Vagina (tissue), 2 donors: ENCODE results near the gene AS3MT. TPM values are rescaled to one million over a fixed set of nuclear protein-coding genes. Genes with fewer than 3 reads are reported as not detected.
A peak's percentile ranks its signal among the peaks of the same experiment; 100 is the strongest.

Experiments
- DNase-seq, 2 donors: peaks; one replicate each; pipeline ENCODE4 v3.0.0-alpha.2; 2017; ENCODE audit errors: extremely low spot score in 2 of 2
- H3K27ac ChIP-seq: fragments of 200-600 bp; sonication (generic); one replicate; pipeline ENCODE4 v1.5.1; 2019
- H3K27me3 ChIP-seq: fragments of 200-600 bp; sonication (generic); one replicate; pipeline ENCODE4 v1.5.1; 2019
- H3K36me3 ChIP-seq, 2 donors: fragments of 200-600 bp; sonication (generic); one replicate each; pipeline ENCODE4 v1.5.1; 2017 to 2019
- H3K4me1 ChIP-seq: fragments of 200-600 bp; sonication (generic); one replicate; pipeline ENCODE4 v1.5.1; 2019
- H3K4me3 ChIP-seq, 2 donors: fragments of 200-600 bp; sonication (generic); 1 replicate in 1 of 2; 2 replicates in 1 of 2; pipeline ENCODE4 v1.5.1; 2016 to 2019
- H3K9me3 ChIP-seq: fragments of 200-600 bp; sonication (generic); one replicate; pipeline ENCODE4 v1.5.1; 2019
- POLR2A ChIP-seq, 2 donors: fragments of 450-650 bp; IDR thresholded peaks; one replicate each; pipeline ENCODE4 v1.6.1; 2017; ENCODE audit warnings: antibody characterized with exemption in 2 of 2, mild to moderate bottlenecking in 2 of 2, moderate library complexity in 2 of 2
- POLR2AphosphoS5 ChIP-seq, 2 donors: sonication (generic); formaldehyde crosslinking; IDR thresholded peaks; one replicate each; pipeline ENCODE4 v1.9.0; 2017; ENCODE audit warnings: antibody characterized with exemption in 2 of 2, mild to moderate bottlenecking in 2 of 2, low read depth in 1 of 2; ENCODE audit not compliant: insufficient read depth in 1 of 2
- intact Hi-C: fragments of 100-400 bp; cut with DNase I; formaldehyde crosslinking; loops from one replicate; pipeline ENCODE4 v1.15.1; 2023
- total RNA-seq: library from RNA; depleted of rRNA; stranded (reverse); fragments of >200 nt; gene quantifications from one replicate; pipeline ENCODE4 v1.2.3, GENCODE V29; 2016
- TF ChIP-seq, protein P1 (sequence below), 3 experiments: fragments of 450-650 bp in 2 of 3; fragments of 200-600 bp in 1 of 3; sonication (generic) in 1 of 3; IDR thresholded peaks; one replicate each; pipeline ENCODE4 v1.5.1; 2017 to 2019; ENCODE audit warnings: antibody characterized with exemption in 3 of 3, mild to moderate bottlenecking in 2 of 3, moderate library complexity in 2 of 3

Gene AS3MT
- total RNA-seq, 1 donor from 2014 or later, result 3.2 TPM

DNA sequence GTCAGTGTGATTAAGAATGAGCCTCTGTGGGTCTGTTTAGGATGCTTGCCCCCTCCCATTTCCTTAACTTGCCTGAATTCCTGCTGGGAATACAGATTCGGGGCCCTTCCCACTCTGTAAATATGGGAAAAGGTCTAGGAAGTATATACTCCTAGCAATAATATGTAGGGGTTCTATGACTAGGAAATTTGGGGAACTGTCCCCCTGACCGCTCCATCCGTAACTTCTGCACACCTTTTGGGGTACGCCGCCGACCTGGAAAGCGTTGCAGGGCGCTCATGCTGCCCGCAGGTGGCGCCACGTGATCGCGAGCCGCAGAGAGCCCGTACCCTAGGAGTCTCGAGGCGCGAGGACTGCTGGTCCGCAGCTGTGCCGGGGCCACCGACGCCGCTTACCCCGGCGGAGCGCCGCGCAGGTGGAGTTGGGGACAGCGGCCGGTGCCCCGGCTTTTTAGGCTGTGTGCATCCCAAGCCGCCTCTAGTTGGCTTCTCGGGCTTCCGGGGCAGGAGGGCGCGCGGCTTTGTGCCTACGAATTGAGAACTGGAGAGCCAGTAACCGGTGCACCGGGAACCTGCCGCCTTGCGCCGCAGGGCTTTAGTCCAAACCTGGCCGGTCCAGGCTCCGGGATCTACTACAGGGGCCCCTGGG is 48.2 kb downstream of the AS3MT start:
- H3K27me3 ChIP-seq, result no peaks in the 10 kb centered on the region
- peak overlapping the region; percentile 83 to 85 for H3K4me3 ChIP-seq
- no peaks in the 10 kb centered on the region for H3K36me3 ChIP-seq
- TF ChIP-seq POLR2A (IDR thresholded peaks at IDR 0.05), result no peak
- TF ChIP-seq, protein P1, sequence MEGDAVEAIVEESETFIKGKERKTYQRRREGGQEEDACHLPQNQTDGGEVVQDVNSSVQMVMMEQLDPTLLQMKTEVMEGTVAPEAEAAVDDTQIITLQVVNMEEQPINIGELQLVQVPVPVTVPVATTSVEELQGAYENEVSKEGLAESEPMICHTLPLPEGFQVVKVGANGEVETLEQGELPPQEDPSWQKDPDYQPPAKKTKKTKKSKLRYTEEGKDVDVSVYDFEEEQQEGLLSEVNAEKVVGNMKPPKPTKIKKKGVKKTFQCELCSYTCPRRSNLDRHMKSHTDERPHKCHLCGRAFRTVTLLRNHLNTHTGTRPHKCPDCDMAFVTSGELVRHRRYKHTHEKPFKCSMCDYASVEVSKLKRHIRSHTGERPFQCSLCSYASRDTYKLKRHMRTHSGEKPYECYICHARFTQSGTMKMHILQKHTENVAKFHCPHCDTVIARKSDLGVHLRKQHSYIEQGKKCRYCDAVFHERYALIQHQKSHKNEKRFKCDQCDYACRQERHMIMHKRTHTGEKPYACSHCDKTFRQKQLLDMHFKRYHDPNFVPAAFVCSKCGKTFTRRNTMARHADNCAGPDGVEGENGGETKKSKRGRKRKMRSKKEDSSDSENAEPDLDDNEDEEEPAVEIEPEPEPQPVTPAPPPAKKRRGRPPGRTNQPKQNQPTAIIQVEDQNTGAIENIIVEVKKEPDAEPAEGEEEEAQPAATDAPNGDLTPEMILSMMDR (IDR thresholded peaks at IDR 0.05), result peak; percentile 83 to 99 (median 97)
- DNase-seq, result no peak
- H3K4me1 ChIP-seq, result peaks cover 34% of the 10 kb centered on the region
- no peaks in the 10 kb centered on the region for H3K9me3 ChIP-seq
- H3K27ac ChIP-seq, result peak overlapping the region; percentile 99
- intact Hi-C loops, result loop anchor here (2.0 kb wide), 1 partner anchor 151 kb away; no protein-coding TSS in a partner anchor

DNA sequence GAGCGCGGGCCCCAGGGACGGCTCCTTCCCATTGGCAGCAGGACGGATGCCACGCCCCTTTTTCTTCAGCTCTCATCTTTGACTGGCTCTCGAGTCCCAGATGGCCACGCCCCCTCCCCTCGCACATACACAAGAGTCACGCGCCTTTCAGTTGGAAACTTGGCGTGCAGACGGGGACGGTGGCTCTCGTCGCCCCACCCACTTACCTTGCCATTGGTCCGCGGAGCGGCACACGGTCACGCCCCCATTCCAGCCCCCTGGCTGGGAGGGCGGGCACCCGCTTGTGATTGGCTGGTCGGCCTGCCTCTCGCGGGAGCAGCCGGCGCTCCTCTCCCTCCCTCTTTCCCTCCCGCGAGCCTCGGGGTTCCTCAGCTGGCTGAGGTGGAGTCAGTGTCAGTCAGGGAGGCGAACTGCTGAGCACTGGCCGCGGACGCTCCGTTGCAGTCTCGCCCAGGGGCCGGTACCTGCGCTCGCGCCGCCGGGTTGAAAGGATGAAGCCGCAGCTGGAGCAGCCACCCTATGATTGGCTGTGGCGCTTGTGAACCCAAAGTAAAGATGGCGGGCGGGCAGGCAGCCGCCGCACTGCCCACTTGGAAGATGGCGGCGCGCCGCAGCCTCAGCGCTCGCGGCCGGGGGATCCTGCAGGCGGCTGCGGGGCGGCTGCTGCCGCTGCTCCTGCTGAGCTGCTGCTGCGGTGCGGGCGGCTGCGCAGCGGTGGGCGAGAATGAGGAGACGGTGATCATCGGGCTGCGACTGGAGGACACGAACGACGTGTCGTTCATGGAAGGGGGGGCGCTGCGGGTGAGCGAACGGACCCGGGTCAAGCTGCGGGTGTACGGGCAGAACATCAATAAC is 48.9 kb downstream of the AS3MT start, which contains the start of gene CNNM2:
TSS of gene CNNM2 (plus strand) at position 333 of the 855 bp plus-strand sequence. CDS start at position 520, 187 bp downstream.
- Histone ChIP-seq H3K27me3 (no peaks in the 10 kb centered on the region), H3K27ac (peak within 1 kb of the TSS; percentile 99), H3K36me3 (no peaks in the 10 kb centered on the region), H3K4me1 (peaks cover 42% of the 10 kb centered on the region), H3K9me3 (no peaks in the 10 kb centered on the region), H3K4me3 (peak within 1 kb of the TSS; percentile 83 to 85)
- TF ChIP-seq POLR2A (IDR thresholded peaks at IDR 0.05) (peak in 1 of 2 donors; percentile 8), POLR2AphosphoS5 (IDR thresholded peaks at IDR 0.05; ENCODE audit: insufficient read depth in 1 of 2, low read depth in 1 of 2) (peak; percentile 86 to 97)
- TF ChIP-seq, protein P1 (IDR thresholded peaks at IDR 0.05), result no peak
- peak; percentile 99 to 100 for DNase-seq
- intact Hi-C loops, result loop anchor here (2.0 kb wide), 2 partner anchors 151 to 327 kb away; partner anchors contain the start of gene RPEL1

DNA sequence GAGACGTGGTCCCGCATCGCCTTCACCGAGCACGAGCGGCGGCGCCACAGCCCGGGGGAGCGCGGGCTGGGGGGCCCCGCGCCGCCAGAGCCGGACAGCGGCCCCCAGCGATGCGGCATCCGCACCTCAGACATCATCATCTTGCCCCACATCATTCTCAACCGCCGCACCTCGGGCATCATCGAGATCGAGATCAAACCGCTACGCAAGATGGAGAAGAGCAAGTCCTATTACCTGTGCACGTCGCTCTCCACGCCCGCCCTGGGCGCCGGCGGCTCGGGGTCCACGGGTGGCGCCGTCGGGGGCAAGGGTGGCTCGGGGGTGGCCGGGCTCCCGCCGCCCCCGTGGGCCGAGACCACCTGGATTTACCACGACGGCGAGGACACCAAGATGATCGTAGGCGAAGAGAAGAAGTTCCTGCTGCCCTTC is 49.6 kb downstream of the AS3MT start:
- TF ChIP-seq, protein P1 (IDR thresholded peaks at IDR 0.05), result no peak
- TF ChIP-seq POLR2AphosphoS5 (IDR thresholded peaks at IDR 0.05; ENCODE audit: insufficient read depth in 1 of 2, low read depth in 1 of 2) (no peak), POLR2A (IDR thresholded peaks at IDR 0.05) (no peak)
- Histone ChIP-seq H3K27ac (peak overlapping the region; percentile 99), H3K4me1 (peaks cover 48% of the 10 kb centered on the region), H3K36me3 (no peaks in the 10 kb centered on the region), H3K4me3 (peak overlapping the region; percentile 83 to 85), H3K27me3 (no peaks in the 10 kb centered on the region), H3K9me3 (no peaks in the 10 kb centered on the region)
- DNase-seq, result no peak
- intact Hi-C loops, result loop anchor here (2.0 kb wide), 1 partner anchor 326 kb away; the partner anchor contains the start of gene RPEL1

DNA sequence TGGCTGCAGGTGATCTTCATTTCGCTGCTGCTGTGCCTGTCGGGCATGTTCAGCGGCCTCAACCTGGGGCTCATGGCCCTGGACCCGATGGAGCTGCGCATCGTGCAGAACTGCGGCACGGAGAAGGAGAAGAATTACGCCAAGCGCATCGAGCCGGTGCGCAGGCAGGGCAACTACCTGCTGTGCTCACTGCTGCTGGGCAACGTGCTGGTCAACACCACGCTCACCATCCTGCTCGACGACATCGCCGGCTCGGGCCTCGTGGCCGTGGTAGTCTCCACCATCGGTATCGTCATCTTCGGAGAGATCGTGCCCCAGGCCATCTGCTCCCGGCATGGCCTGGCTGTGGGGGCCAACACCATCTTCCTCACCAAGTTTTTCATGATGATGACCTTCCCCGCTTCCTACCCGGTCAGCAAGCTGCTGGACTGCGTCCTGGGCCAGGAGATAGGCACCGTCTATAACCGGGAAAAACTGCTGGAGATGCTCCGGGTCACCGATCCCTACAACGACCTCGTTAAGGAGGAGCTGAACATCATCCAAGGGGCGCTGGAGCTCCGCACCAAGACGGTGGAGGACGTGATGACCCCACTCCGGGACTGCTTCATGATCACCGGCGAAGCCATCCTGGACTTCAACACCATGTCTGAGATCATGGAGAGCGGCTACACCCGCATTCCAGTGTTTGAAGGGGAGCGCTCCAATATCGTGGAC is 50.1 kb downstream of the AS3MT start:
- no peaks in the 10 kb centered on the region for H3K36me3 ChIP-seq
- no peaks in the 10 kb centered on the region for H3K9me3 ChIP-seq
- DNase-seq, result peak in 1 of 2 donors; percentile 87
- H3K4me3 ChIP-seq, result peak overlapping the region; percentile 83 to 85
- intact Hi-C loops, result loop anchor here (2.0 kb wide), 1 partner anchor 325 kb away; the partner anchor contains the start of gene RPEL1
- H3K27ac ChIP-seq, result peak overlapping the region; percentile 99
- H3K27me3 ChIP-seq, result no peaks in the 10 kb centered on the region
- H3K4me1 ChIP-seq, result peaks cover 54% of the 10 kb centered on the region
- TF ChIP-seq, protein P1 (IDR thresholded peaks at IDR 0.05), result no peak
- TF ChIP-seq POLR2AphosphoS5 (IDR thresholded peaks at IDR 0.05; ENCODE audit: insufficient read depth in 1 of 2, low read depth in 1 of 2) (no peak), POLR2A (IDR thresholded peaks at IDR 0.05) (no peak)
